ENCODE data around the gene ATAD3A. TPM values are rescaled to one million over a fixed set of nuclear protein-coding genes. Genes with fewer than 3 reads are reported as not detected.
"Not testable (repeated sequence)": the region's sequence is repeated elsewhere in the genome, so short reads cannot be mapped to it uniquely, and the experiment has no call there.

Gene ATAD3A
- total RNA-seq, 2 donors from 2014 or later: 30.0 to 32.8 TPM

DNA sequence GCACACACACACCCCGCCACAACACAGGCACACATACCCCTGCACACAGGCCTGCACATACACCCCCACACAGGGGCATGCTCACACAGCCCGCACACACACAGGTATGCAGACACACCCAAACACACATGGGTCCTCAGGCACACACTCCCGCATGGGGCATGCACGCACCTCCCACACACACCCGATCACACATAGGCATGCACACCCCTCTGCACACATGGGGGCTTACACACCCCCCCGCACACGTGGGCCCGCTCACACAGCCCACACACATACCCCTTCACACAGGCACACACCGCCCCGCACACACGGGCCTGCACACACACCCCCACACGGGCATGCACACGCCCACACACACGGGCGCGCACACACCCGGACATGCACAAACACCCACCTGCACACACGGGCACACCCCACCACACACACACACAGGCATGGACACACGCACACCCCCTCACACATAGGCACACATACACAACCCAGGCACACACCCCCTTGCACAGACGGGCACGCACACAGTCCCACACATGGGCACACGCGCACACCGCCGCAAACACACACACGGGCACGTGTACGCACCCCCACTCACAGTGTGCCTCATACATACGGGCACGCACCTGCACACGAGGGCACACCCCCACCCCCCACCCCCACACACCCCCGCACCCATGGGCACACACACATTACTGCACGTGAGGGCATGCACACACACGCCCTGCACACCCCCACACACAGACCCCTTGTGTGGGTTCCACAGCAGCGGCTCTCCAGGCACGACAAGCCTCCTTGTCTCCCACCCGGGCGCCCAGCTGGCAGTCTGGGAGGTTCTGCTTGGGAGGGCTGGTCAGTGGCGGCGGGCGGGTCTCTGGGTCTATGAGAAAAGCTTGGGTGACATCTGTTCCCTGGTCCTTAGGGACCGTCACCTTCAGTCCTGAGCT is 32.1 kb upstream of the ATAD3A start:
- H3K4me1 ChIP-seq (replicated peaks): no peaks in the 10 kb centered on the region
- TF ChIP-seq, protein P1, sequence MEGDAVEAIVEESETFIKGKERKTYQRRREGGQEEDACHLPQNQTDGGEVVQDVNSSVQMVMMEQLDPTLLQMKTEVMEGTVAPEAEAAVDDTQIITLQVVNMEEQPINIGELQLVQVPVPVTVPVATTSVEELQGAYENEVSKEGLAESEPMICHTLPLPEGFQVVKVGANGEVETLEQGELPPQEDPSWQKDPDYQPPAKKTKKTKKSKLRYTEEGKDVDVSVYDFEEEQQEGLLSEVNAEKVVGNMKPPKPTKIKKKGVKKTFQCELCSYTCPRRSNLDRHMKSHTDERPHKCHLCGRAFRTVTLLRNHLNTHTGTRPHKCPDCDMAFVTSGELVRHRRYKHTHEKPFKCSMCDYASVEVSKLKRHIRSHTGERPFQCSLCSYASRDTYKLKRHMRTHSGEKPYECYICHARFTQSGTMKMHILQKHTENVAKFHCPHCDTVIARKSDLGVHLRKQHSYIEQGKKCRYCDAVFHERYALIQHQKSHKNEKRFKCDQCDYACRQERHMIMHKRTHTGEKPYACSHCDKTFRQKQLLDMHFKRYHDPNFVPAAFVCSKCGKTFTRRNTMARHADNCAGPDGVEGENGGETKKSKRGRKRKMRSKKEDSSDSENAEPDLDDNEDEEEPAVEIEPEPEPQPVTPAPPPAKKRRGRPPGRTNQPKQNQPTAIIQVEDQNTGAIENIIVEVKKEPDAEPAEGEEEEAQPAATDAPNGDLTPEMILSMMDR (IDR thresholded peaks at IDR 0.05): no peak
- TF ChIP-seq POLR2AphosphoS5 (IDR thresholded peaks at IDR 0.05) (no peak), POLR2A (IDR thresholded peaks at IDR 0.05) (no peak)
- WGBS: 93% methylated on average over 41 of the region's 42 CpGs
- H3K4me3 ChIP-seq: no peak overlapping the region
- DNase-seq (ENCODE audit: low spot score): no peak
- H3K9me3 ChIP-seq: no peaks in the 10 kb centered on the region
- peaks cover 7 to 32% of the 10 kb centered on the region in 2 donors for H3K36me3 ChIP-seq
- H3K27me3 ChIP-seq (replicated peaks; ENCODE audit: insufficient read depth): no peaks in the 10 kb centered on the region
- intact Hi-C loops (cut with DNase I): no loop called here
- no peak overlapping the region for H3K27ac ChIP-seq

DNA sequence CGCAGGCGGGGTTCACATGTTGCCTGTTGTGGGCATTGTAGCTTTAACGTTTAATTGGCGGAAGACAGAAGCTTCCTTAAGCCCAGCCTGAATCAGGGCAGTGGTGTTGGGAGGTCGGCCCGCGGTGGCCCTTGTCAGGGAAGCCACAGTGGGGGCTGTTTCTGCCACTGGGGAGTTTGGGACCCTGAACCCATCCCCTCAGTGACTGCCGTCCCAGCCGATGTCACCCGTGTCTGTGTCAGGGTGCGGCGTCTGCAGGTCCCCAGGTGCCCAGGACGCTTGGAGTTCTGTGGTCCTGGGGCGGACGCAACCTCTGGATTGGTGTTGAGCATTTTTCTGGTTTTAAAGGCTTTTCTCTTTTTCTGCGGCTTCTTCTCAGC is 31.5 kb upstream of the ATAD3A start:
- H3K4me1 ChIP-seq (replicated peaks); H3K9me3 ChIP-seq; intact Hi-C loops (cut with DNase I); H3K27ac ChIP-seq; H3K27me3 ChIP-seq (replicated peaks; ENCODE audit: insufficient read depth); DNase-seq (ENCODE audit: low spot score); H3K4me3 ChIP-seq: not testable (repeated sequence)
- H3K36me3 ChIP-seq: peaks cover 7 to 32% of the 10 kb centered on the region in 2 donors
- 97% methylated on average over 16 of the region's 16 CpGs for WGBS

DNA sequence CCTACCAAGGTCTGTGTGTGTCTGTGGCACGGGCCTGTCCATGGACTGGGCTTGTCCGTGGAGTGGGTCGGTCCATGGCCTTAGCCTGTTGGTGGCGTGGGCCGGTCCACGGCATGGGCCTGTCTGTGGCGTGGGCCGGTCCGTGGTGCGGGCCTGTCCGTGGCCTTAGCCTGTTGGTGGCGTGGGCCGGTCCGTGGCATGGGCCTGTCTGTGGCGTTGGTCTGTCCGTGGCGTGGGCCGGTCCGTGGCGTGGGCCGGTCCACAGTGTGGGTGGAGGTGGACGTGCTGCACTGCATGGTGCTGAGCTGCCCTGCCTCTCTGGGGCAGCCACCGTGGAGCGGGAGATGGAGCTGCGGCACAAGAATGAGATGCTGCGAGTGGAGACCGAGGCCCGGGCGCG is 30.2 kb upstream of the ATAD3A start:
- H3K36me3 ChIP-seq: peaks cover 7 to 32% of the 10 kb centered on the region in 2 donors
- intact Hi-C loops (cut with DNase I); H3K27me3 ChIP-seq (replicated peaks; ENCODE audit: insufficient read depth); H3K27ac ChIP-seq; H3K9me3 ChIP-seq; H3K4me3 ChIP-seq; DNase-seq (ENCODE audit: low spot score); H3K4me1 ChIP-seq (replicated peaks): not testable (repeated sequence)
- WGBS: 94% methylated on average over 30 of the region's 30 CpGs

DNA sequence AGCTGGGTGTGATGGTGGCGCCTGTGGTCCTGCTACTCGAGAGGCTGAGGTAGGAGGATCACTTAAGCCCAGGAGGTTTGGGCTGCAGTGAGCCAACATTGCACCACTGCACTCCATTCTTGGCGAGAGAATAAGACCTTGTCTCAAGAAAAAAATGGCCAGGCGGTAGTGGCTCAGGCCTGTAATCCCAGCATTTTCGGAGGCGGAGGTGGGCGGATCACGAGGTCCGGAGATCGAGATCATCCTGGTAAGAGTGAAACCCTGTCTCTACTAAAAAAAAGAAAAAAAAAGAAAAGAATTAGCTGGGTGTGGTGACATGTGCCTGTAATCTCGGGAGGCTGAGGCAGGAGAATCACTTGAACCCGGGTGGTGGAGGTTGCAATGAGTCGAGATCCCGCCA is 29.1 kb upstream of the ATAD3A start:
- Histone ChIP-seq H3K27me3 (replicated peaks; ENCODE audit: insufficient read depth) (no peaks in the 10 kb centered on the region), H3K9me3 (no peaks in the 10 kb centered on the region), H3K27ac (no peak overlapping the region), H3K4me1 (replicated peaks) (no peaks in the 10 kb centered on the region), H3K4me3 (no peak overlapping the region), H3K36me3 (peaks cover 7 to 32% of the 10 kb centered on the region in 2 donors)
- 97% methylated on average over 14 of the region's 14 CpGs for WGBS
- DNase-seq (ENCODE audit: low spot score): no peak
- TF ChIP-seq POLR2AphosphoS5 (IDR thresholded peaks at IDR 0.05) (no peak), POLR2A (IDR thresholded peaks at IDR 0.05) (no peak)
- TF ChIP-seq, protein P1 (IDR thresholded peaks at IDR 0.05): no peak
- intact Hi-C loops (cut with DNase I): no loop called here

DNA sequence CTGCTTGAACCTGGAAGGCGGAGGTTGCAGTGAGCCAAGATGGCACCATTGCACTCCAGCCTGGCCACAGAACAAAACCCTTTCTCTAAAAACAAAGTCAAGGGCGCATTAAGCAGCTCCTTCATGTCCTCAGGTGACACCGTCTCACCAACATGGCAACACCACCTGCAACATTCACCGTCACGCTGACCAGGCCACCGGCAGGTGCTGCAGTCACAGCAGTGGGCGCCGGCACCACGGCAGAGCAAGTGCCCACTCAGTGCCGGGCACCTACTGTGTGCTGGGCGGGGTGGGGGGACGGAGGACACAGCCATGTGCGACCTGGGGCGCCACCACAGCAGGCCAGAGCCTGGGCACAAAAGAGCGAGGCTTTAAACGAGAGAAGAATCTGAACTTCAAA is 28.2 kb upstream of the ATAD3A start:
- H3K27me3 ChIP-seq (replicated peaks; ENCODE audit: insufficient read depth): no peaks in the 10 kb centered on the region
- TF ChIP-seq POLR2A (IDR thresholded peaks at IDR 0.05) (no peak), POLR2AphosphoS5 (IDR thresholded peaks at IDR 0.05) (no peak)
- TF ChIP-seq, protein P1 (IDR thresholded peaks at IDR 0.05): no peak
- peaks cover 7 to 32% of the 10 kb centered on the region in 2 donors for H3K36me3 ChIP-seq
- H3K9me3 ChIP-seq: no peaks in the 10 kb centered on the region
- WGBS: 96% methylated on average over 16 of the region's 16 CpGs
- no peak for DNase-seq (ENCODE audit: low spot score)
- no peak overlapping the region for H3K4me3 ChIP-seq
- intact Hi-C loops (cut with DNase I): no loop called here
- no peak overlapping the region for H3K27ac ChIP-seq
- no peaks in the 10 kb centered on the region for H3K4me1 ChIP-seq (replicated peaks)

DNA sequence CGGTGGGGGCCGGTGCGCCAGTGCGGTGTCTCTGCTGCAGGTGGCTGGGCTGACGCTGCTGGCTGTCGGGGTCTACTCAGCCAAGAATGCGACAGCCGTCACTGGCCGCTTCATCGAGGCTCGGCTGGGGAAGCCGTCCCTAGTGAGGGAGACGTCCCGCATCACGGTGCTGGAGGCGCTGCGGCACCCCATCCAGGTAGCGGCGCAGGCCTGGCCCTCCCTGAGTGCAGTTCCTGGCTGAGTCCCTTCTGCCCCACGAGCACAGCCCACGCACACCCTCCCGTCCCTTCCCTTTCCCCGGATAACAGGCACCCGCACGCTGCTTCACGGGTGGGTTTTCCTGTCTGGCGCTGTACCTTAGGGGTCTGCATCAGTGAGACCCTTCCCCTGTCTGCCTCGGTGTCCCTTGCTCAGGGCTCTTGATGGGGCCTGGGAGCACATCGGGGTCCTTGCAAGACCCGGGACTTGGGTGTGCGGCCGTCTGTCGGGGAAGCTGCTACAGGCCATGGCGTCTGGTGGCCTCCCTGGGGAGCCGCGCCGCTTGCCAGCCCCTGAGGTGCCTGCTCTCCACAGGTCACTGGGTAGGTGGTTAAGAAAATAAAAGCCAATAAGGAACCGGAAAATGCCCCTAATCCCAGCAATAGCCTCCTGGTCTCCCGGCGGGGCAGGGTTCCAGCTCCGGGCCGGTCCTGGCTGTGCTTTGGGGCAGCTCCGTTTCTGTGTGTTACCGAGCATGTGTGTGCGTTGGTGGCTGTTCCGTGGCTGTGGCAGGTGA is 26.8 kb upstream of the ATAD3A start:
- 93% methylated on average over 37 of the region's 46 CpGs for WGBS
- H3K36me3 ChIP-seq: peaks cover 6 to 24% of the 10 kb centered on the region in 2 donors
- H3K27me3 ChIP-seq (replicated peaks; ENCODE audit: insufficient read depth); DNase-seq (ENCODE audit: low spot score); intact Hi-C loops (cut with DNase I); H3K4me3 ChIP-seq; H3K4me1 ChIP-seq (replicated peaks); H3K27ac ChIP-seq; H3K9me3 ChIP-seq: not testable (repeated sequence)

DNA sequence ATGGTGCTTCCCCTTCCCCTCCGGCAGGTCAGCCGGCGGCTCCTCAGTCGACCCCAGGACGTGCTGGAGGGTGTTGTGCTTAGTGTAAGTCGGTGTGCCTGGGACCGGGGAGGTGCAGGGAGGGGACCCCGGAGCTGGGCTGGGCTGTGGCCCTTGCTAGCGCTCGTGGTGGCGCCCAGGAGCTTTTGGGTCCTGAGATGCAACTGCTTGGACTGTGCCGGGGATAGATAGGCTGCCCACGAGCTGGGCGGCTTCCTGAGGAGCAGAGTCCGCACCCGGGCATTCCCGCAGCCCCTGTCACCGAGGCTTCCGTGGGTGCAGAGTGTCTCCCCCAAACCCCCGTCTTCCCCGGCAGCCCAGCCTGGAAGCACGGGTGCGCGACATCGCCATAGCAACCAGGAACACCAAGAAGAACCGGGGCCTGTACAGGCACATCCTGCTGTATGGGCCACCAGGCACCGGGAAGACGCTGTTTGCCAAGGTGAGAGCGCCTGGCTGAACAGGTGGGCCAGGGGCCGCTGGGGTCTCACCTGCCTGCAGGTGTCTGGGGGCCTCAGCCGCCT is 26.1 kb upstream of the ATAD3A start:
- intact Hi-C loops (cut with DNase I): not testable (repeated sequence)

More for the DNA sequence above, 26.1 kb upstream of the ATAD3A start:
- H3K27me3 ChIP-seq (replicated peaks; ENCODE audit: insufficient read depth); H3K9me3 ChIP-seq; H3K27ac ChIP-seq; H3K4me3 ChIP-seq; H3K4me1 ChIP-seq (replicated peaks); DNase-seq (ENCODE audit: low spot score): not testable (repeated sequence)
- peaks cover 3 to 20% of the 10 kb centered on the region in 2 donors for H3K36me3 ChIP-seq
- 73% methylated on average over 30 of the region's 31 CpGs for WGBS
